Astrocyte of the cerebellum (primary cell): ENCODE measurements around the gene TAS2R20.

Source experiments
- DNase-seq: peaks from one replicate; pipeline ENCODE4 v3.0.0-alpha.2; 2011; ENCODE audit warnings: low read depth
- H3K4me3 ChIP-seq: 2 replicates; pipeline ENCODE4 v1.5.1; 2011; ENCODE audit warnings: mild to moderate bottlenecking, low read depth, low read length, moderate library complexity
- in situ Hi-C: cut with HindIII; loops from 2 replicates; pipeline ENCODE4 v1.10.0; 2017; ENCODE audit warnings: low sequenced_read_pairs
- TF ChIP-seq, protein P1 (sequence below): IDR thresholded peaks from 2 replicates; pipeline ENCODE4 v1.5.1; 2012; ENCODE audit warnings: low read length, low read depth, moderate library complexity, mild to moderate bottlenecking; ENCODE audit errors: missing control alignments

Gene TAS2R20

DNA sequence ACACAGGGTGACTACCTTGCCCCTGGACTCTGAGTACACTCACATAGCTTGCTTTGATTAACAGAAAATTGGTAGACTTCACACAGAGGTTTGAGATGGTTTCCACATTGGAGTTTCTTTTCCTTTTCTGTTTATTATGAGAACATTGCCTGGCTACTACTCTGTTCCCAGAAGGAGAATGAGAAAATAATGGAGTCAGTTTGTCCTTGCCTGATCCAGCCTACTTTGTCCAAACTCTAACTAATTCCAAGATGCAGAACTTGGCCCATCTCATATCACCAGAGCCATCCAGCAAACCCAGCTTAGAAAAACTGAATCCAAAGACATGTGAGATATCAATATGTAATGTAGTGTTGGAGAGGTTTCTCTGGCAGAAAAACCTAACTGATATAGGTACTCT lies 31.8 kb downstream of the TAS2R20 start:
- H3K4me3 ChIP-seq: no peak overlapping the region
- DNase-seq: no peak
- TF ChIP-seq, protein P1, sequence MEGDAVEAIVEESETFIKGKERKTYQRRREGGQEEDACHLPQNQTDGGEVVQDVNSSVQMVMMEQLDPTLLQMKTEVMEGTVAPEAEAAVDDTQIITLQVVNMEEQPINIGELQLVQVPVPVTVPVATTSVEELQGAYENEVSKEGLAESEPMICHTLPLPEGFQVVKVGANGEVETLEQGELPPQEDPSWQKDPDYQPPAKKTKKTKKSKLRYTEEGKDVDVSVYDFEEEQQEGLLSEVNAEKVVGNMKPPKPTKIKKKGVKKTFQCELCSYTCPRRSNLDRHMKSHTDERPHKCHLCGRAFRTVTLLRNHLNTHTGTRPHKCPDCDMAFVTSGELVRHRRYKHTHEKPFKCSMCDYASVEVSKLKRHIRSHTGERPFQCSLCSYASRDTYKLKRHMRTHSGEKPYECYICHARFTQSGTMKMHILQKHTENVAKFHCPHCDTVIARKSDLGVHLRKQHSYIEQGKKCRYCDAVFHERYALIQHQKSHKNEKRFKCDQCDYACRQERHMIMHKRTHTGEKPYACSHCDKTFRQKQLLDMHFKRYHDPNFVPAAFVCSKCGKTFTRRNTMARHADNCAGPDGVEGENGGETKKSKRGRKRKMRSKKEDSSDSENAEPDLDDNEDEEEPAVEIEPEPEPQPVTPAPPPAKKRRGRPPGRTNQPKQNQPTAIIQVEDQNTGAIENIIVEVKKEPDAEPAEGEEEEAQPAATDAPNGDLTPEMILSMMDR: no peak
- in situ Hi-C loops: no loop called here

DNA sequence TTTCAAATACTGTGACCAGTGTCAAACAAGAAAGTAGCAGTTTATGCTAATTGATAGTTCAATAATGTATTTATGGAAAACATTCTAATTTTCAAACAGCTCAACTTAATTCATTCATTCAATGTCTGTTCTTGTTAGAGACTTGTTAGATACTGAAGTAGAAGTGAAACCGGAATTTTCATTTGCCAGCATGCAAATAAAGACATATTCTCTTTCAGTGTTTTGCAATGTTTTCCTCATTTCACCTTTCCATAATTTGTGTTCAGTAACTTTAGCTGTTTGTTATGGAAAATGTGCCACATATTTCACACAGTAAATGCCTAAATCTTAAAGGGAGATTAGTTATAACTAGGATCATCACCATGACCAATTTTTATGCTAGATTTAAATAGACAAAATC lies 32.6 kb downstream of the TAS2R20 start:
- in situ Hi-C loops: no loop called here
- TF ChIP-seq, protein P1: no peak
- no peak for DNase-seq
- H3K4me3 ChIP-seq: no peak overlapping the region

DNA sequence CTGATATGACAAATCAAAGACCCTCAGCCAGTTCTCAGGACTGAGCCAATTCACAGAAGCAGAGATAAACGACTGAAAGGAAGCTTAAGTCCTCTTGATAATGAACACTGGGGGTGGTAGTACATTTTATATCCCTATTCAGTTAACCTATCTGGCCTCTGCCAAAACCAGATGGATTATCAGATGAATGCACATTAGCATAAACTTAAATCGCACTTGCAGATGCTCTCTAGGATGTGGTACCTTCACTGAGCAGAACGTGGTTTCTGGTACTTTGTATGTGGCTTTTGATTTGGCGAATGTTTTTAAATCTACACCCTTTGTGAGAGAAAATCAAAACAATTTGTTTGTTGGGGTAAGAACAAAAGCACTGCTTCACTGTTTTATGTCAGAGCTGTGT lies 37.9 kb downstream of the TAS2R20 start:
- no peak for DNase-seq
- H3K4me3 ChIP-seq: no peak overlapping the region
- TF ChIP-seq, protein P1: no peak
- in situ Hi-C loops: no loop called here

DNA sequence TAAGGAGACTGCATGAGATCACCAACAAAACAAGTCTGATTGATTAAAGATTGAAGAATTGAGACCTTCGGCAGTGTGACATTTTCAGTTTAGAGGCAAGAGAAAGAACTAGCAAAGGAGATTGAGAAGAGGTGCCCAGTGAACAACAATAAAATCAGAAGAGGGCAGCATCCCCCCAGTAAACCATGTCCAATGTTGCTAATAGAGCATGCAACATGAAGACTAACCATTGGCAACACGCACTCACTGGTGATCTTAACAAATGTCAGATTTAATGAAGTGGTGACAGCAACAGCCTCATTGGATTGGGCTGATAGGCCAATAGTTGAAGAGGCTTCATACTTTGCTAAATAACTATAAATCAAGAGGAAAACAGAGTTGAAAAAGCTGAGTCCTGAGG lies 38.3 kb downstream of the TAS2R20 start:
- in situ Hi-C loops: no loop called here
- DNase-seq: no peak
- H3K4me3 ChIP-seq: no peak overlapping the region
- TF ChIP-seq, protein P1: no peak

DNA sequence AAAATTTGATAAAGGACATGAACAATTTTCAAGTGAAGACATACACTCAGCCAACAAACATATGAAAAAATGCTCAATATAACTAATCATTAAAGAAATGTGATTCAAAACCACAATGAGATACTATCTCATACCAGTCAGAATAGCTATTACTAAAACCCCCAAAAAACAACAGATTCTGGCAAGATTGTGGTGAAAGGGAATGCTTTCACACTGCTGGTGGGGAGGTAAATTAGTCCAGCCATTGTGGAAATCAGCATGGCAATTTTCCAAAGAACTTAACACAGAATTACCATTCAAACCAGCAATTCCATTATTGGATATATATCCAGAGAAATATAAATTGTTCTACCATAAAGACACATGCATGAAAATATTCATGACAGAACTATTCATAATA lies 40.4 kb downstream of the TAS2R20 start:
- TF ChIP-seq, protein P1: no peak
- H3K4me3 ChIP-seq: no peak overlapping the region
- DNase-seq: peak; percentile 74
- in situ Hi-C loops: no loop called here

DNA sequence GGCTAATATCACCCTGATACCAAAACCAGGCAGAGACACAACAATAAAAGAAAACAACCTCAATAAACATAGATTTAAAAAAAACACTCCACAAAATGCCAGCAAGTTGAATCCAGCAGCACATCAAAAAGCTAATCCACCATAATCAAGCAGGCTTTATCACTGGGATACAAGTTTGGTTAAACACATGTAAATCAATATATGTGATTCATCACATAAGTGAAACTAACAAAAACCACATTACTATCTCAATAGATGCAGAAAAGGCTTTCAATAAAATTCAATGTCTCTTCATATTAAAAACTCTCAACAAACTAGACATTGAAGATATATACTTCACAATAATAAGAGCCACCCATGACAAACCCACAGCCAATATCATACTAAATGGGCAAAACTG lies 42.0 kb downstream of the TAS2R20 start:
- no peak overlapping the region for H3K4me3 ChIP-seq

DNA sequence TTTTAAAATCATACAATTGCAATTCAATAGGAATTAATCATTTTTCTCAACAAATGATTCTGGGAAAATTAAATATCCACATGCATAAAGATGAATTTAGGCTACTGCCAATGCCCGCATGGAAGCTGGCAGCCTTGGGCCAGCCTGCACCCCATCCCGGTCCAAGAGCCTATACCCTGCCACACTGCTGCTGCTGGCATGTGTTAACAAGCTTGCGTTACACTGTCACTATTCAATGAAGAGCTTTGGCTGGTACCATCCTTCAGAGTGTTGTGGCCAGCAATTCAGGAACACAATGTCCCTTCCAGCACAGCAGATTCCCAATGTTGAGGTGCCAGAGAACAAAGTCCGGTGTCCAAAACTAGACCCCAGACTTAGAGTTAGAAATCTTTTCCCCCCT lies 45.5 kb downstream of the TAS2R20 start:
- TF ChIP-seq, protein P1: no peak
- no peak overlapping the region for H3K4me3 ChIP-seq
- in situ Hi-C loops: no loop called here
- DNase-seq: no peak

More for the DNA sequence above, 42.0 kb downstream of the TAS2R20 start:
- in situ Hi-C loops: no loop called here
- no peak for DNase-seq
- TF ChIP-seq, protein P1: no peak
